CD4-positive, alpha-beta T cell treated with Interleukin-4 for 1 hour (primary cell): ENCODE data around the gene DUOXA2.
"Not testable (repeated sequence)": the region's sequence is repeated elsewhere in the genome, so short reads cannot be mapped to it uniquely, and the experiment has no call there.

Experiments
- DNase-seq, 2 donors: peaks; one replicate each; pipeline ENCODE4 v3.0.0-alpha.2; 2020 to 2022

The DUOXA2 gene

GRCh38 chr15:45114076-45114750 lies at the start of gene DUOXA2, which contains the start of gene DUOX2:
Gene DUOXA2 (plus strand): TSS chr15:45114326. CDS start chr15:45114606, 280 bp downstream.
Gene DUOX2 (minus strand): TSS chr15:45114172. CDS start chr15:45113411, 761 bp downstream.
- DNase-seq: no peak

GRCh38 chr15:45064386-45064785 lies 49.7 kb upstream of the DUOXA2 start:
- DNase-seq: no peak

DNA sequence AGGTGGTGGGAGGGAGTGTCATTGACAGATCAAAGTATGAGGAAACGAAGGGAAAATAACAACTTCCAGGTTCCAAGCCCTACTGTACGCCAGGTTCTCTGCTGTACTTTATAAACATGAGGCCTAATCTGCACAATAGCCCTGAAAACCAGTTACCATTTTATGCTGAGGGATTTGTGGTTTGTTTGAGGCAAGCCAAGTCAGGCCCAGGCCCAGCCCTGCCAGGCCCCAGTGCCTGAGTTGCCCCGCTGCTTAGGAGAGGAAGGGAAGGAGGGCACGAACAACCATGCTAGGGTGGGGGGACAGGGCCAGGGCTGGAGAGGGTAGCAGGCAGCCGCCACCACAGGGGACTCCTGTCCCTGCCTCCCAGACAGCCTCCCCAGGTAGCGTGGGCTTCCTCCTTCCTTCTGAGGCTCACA lies 44.2 kb upstream of the DUOXA2 start:
- not testable (repeated sequence) for DNase-seq

DNA sequence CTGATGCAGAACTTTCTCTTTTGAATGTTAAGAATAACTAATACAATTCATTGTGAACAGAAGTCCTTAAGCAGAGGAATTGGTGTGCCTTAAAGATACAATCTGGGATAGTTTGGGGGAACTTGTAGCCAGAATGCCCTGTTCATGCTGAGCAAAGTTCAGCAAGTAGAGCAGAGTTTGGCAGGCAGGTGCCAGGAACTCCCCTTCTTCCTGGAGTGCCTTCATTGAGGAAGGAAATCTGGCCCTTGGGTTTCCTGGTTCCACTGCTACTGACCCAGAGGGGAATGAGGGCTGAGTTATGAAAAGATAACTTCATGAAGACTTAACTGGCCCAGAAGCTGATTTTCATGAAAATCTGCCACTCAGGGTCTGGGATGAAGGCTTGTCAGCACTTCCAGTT lies 40.5 kb upstream of the DUOXA2 start:
- DNase-seq: not testable (repeated sequence)

DNA sequence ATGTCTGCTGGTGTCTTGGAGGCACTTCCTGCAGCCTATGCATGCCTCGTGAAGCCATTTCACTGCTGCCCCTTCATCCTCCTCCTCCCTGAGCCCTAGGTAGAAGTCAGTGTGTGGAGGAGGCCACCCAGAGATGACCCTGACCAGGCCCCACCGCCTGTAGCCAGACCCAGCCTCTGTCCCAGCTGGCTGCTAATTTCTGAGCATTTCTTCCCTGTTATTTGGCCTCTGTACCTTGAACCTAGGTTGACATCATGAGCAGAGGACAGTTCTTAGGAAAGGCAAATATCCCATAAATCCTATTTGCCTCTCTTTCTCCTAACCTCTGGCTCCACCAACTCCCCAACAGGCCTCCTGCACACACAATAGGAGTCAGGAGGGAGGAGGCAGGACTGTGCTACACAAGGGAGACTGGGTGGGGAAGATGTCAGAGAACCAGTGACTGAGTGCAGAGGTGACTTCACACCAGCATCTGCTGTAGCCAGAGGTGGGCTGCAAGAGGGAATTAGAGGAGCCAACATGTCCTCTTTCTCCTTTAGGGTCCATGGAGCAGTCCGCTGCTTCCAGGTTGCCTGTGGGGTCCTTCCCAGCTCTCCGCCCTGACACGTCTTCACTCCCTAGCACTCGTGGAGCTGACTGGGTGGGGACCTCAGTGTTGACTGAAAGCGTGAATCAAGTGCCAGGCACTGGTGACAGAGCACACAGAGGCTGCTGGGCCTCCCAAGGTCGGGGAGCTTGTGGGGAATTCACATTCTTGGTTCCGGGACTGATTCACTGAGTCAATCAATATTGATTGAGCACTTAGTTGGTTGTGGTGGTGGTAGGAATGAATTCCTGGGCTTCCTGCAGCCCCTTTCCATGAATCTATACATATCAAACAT lies 38.4 kb upstream of the DUOXA2 start:
- DNase-seq: not testable (repeated sequence)

DNA sequence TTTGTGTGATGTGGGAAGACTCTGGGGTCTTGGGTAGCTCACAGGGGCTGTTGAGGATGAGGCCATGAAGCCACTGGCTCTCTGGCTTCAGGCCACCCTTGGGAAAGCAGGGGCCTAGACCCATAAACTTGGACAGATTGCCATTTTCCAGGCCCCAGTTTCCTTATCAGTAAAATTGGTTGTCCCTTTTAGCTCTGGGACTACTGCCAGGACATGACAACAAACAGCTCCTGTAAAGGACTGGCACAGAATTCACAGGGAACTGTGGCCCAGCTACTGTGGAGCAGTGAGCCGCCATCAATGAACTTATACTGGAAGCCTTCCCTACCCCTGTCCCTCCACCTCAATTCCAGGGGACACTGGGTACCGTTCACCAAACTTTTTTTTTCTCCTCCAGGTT lies 36.7 kb upstream of the DUOXA2 start:
- DNase-seq: not testable (repeated sequence)

DNA sequence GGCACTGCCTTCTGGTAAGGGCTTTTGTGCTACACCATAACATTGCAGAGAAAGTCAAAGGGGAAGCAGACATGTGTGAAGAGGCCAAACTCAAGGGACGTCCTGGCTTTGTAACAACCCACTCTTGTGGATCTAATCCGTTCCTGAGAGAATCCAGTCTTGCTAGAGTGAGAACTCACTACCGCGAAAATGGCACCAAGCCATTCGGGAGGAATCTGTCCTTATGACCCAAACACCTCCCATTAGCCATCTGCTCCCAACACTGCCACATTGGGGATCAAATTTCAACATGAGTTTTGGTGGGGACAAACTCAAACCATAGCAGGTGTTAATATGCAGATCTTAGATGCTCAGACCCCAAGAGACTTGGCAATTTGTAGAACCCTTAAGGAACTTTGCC lies 34.9 kb upstream of the DUOXA2 start:
- DNase-seq: not testable (repeated sequence)

- not testable (repeated sequence) for DNase-seq
These were observed 34.4 kb upstream of the DUOXA2 start for GRCh38 chr15:45079628-45080246.

DNA sequence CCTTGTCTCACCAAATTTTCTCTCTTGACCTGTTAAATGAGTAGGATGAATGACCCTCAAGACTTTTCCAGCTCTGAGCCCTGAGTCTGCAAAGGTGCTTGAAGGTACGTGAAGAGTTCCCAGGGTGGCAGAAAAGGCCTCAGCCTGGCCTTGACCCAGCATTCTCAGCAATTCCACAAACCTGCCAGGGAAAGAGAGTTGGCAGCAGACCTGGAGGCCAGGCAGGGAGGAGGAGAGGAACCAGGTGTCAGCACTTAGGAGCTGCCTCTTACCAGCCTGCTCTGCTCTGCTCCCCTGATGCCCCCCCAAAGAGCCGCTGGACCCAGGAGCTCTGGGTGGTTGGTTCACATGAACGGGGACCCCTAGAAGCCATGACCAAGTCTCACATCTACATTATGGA lies 33.5 kb upstream of the DUOXA2 start:
- not testable (repeated sequence) for DNase-seq

DNA sequence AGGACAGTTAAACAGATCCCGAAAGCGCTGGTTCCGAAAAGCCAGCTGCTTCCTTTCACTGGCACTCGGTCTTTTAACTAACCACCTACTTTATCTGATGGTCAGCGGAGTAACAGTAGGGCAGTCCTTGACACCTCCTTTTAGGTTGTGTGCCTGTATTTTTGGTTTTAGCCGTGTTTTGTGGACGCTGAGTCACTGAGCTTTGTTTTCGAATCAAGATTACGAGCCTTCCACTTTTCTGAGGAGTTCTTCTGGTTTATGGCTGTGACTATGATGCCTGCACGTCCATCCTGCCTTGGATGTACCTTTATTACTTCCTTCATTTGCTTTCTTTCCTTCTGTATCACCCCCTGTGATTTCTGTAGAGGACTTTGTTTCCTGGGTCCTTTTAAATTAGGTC lies 31.7 kb upstream of the DUOXA2 start:
- DNase-seq: not testable (repeated sequence)

DNA sequence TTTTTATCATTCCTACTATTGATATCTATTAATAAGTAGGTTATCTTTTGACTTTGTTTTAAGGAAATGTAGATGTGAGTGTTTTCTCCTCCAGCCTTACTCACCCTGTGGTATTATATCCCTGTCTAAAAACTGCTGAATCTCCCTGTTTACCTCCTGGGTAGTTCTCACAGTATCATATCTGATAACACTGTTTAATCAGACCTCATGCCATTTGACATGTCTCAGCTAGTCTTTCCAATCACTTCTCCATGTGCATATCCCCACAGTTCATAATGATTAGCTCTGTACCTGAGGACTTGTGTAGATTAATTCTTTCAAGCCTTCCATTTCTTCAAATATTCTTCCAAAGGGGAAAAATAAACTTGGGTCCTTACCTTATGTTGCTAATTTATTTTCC lies 30.9 kb upstream of the DUOXA2 start:
- no peak for DNase-seq

GRCh38 chr15:45084163-45084562 lies 30.0 kb upstream of the DUOXA2 start:
- DNase-seq: no peak

- DNase-seq: no peak
These were observed 26.6 kb upstream of the DUOXA2 start for GRCh38 chr15:45087513-45087912.

DNA sequence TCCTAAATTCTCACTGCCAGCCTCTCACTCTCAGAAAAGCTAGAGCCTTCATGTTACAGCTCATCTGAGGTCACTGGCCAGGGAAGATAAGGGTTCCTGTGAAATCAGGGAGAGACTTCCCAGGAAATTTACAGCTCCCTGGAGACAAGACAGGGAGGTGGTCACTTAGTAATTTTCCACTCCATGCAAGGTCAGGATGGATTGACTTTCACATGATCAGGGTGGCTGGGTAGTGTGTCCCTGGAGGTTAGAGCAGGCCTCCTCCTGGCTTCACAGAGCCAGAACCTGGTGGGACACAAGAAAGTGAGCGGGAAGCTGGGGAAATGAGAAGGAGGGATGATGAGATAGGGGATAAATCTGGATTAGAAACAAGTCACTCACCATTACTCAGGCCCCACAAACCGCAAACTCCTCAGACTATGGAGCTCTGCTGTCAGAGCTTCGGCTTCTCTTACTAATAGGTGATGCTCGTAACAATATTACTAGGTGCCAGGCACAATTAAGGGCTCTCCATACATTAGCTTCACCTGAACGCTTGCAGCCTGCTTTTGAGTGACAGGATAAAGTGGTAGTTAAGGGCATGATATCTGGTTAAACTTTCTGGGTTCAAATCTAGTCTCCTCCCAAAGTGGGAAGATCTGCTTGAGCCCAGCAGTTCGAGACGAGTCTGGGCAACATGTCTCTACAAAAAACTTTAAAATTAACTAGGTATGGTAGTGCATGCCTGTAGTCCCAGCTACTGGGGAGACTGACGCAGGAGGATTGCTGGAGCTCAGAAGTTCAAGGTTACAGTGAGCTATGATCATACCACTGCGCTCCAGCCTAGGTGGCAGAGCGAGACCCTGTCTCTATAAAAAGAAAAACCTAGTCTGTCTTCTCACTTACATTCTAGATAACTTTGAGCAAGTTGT lies 25.1 kb upstream of the DUOXA2 start:
- DNase-seq: no peak

DNA sequence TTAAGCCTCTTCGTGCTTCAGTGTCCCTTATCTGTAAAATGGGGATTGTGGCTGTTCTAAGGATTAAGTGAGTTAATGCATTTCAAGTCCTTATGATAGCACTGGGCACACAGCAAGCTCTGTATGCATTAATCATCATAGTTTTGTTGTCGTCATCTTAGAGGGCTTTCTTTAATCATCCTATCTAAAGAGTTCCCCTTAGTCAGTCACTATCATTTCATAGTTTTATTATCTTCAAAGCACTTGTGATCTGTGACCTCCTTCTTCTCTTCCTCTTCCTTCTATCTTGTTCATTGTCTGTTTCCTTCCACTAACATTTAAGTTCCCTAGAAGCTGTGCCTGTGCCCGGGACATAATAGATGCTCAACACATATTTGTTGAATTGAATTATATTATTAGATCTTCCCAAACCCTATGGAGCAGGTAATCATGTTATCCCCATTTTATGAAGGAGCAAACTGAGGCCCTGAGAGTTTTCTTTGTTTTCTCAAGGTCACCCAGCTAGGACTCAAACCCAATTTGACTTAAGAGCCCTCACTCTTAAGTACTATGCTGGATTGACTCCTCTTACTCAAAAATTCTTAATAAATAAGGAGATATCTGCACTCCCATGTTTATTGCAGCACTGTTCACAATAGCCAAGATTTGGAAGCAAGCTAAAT lies 24.3 kb upstream of the DUOXA2 start:
- DNase-seq: no peak

DNA sequence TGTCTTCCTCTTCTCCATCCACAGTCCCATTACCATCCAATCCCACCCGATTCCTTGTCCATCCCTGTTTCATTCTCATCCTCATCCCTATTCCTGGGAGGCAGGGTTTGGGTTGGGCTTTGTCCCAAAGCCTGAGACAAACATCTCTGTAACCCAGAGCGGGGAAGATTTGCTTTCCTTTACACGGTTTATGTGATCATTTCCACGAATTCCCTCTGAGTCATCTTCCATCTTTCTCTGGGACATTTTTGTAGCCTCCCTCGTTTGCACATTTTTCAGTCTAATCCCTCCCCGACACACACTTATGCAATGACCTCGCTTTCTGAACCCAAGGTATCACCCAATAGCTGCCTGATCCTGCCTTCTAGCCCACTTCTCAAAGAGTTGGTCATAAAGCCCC lies 23.0 kb upstream of the DUOXA2 start:
- no peak for DNase-seq

DNA sequence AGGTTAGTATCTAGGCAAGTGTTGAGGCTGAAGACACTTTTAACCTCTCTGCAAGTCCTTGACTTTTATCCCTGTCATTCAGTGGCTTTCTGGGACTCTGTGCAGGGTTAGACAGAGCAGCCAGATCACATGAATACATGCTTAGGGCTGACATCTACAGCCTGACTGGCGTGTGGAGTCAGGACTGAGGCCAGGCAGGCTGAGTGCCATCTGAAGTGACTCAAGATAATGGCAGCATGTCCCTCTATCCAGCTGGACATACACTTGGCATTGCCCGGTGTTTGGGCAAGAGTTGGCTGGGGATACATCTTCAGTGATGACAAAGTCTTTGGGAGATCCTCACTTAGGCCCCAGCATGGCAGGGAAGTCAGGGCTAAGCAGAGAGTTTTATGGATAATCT lies 22.6 kb upstream of the DUOXA2 start:
- no peak for DNase-seq

- DNase-seq: no peak
These were observed 21.1 kb upstream of the DUOXA2 start for GRCh38 chr15:45093013-45093412.

GRCh38 chr15:45093622-45094357 lies 20.3 kb upstream of the DUOXA2 start:
- DNase-seq: no peak

GRCh38 chr15:45094358-45094730 lies 19.8 kb upstream of the DUOXA2 start:
- DNase-seq: no peak

DNA sequence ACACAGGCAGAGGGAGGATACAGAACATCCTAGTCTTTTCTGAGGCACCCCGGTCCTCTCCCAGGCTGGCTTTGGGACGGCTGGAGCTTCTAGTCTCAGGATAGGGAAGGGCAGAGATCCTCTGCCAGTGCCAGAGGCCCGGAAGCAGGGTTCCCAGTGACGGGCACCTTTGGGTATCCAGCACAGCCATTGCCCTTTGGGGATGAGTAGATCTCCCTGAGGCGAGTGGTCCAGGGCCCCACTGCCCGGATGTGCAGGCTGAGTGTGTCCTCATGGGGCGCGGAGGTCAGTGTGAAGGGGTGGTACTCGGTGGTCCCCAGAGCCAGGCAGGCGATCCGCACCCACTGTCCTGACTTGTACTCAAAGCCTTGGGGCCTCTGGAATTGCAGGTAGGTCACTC lies 18.5 kb upstream of the DUOXA2 start:
- DNase-seq: no peak
